GM12875 (cell line): ENCODE data around the gene SURF4.

Source experiments
- H3K4me3 ChIP-seq: one replicate; pipeline ENCODE4 v1.5.1; 2011; ENCODE audit warnings: low read depth, low read length, control low read depth
- TF ChIP-seq, protein P1 (sequence below): IDR thresholded peaks from 2 replicates; pipeline ENCODE4 v1.5.1; 2011; ENCODE audit warnings: low read depth, mild to moderate bottlenecking, control low read depth, inconsistent platforms, low read length, moderate library complexity, borderline replicate concordance; ENCODE audit not compliant: insufficient read depth

The SURF4 gene

DNA sequence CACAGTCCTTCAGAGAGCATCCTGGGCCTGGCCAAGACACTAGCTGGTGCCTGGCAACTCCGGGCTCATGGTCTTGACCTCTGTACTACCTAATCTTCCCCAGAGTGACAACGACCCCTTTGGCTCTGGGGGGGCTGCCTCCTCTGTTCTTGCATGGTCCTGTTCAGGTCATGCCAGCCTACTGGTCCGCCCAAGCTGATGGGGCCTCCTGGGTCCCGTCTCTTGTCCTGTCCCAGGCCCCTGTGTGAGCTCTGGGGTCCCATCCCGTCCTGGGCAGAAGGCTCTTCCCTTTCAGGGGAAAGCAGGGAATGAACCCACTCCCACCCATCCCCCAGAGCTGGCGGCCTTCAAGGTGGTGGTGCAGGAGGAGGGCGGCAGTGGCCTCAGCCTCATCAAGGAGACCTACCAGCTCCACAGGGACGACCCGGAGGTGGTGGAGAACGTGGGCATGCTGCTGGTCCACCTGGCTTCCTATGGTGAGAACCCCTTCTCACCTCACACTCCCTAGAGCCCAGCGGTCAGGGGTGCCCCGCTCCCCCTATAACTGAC, 28.7 kb upstream of the SURF4 start:
- TF ChIP-seq, protein P1, sequence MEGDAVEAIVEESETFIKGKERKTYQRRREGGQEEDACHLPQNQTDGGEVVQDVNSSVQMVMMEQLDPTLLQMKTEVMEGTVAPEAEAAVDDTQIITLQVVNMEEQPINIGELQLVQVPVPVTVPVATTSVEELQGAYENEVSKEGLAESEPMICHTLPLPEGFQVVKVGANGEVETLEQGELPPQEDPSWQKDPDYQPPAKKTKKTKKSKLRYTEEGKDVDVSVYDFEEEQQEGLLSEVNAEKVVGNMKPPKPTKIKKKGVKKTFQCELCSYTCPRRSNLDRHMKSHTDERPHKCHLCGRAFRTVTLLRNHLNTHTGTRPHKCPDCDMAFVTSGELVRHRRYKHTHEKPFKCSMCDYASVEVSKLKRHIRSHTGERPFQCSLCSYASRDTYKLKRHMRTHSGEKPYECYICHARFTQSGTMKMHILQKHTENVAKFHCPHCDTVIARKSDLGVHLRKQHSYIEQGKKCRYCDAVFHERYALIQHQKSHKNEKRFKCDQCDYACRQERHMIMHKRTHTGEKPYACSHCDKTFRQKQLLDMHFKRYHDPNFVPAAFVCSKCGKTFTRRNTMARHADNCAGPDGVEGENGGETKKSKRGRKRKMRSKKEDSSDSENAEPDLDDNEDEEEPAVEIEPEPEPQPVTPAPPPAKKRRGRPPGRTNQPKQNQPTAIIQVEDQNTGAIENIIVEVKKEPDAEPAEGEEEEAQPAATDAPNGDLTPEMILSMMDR: no peak

DNA sequence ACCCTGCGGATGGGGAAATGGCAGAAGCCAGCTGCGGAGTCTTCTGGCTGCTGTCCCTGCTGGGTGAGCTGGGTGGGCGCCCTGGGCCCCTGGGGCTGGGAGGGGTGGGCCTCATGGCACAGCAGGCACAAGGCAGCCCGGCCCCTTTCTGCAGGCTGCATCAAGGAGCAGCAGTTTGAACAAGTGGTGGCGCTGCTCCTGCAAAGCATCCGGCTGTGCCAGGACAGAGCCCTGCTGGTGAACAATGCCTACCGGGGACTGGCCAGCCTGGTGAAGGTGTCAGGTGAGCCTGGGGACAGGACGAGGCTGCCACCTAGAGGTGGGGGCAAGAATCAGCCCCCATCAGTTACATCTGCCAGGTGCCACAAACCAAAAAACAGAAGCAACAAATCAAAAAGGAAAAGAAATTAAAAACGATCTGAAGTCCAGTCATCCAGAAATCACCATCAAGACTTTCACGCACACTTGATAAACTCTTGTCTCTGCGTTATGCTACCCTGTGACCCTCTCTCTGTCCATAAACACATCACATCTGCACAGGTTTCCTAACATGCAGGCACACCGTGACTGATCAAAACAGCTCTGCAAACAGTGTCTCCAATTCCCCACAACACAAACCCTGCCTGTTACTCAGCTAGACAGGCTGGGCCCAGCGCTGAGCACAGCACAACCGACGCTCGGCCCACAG, 28.1 kb upstream of the SURF4 start:
- no peak overlapping the region for H3K4me3 ChIP-seq
- TF ChIP-seq, protein P1: peak; percentile 62

More for the DNA sequence above, 28.7 kb upstream of the SURF4 start:
- no peak overlapping the region for H3K4me3 ChIP-seq

DNA sequence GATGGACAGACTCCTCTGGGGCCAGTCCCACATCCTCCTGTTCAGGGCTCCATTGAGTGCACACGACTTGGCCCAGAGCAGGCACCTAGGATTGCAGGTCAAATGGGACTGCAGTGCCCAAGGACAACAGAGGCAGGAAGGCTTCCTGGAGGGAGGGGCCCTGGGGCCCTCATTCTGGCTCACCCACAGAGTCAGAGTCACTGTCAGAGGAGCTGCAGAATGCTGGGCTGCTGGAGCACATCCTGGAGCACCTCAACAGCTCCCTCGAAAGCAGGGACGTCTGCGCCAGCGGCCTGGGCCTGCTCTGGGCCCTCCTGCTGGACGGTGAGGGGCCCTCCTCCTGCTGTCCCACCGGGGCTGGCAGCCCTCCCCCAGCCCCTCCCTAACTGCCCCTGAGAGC, 26.8 kb upstream of the SURF4 start:
- TF ChIP-seq, protein P1: no peak

DNA sequence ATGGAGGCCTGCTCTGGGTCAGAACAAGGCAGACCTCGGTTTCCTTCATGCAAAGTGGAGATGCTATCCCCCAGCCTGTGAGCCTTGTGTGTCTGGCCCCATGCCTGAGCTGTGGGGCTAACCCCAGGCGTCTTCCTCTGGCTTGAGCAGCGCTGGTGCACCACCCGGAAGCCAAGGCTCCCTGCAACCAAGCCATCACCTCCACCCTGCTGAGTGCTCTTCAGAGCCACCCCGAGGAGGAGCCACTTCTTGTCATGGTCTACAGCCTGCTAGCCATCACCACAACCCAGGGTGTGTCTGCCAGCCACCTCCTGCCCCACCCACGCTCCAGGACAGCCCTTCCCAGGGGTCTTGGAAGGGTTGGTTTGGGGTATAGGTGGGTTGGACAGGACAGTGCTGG, 25.7 kb upstream of the SURF4 start:
- TF ChIP-seq, protein P1: no peak
- no peak overlapping the region for H3K4me3 ChIP-seq

More for the DNA sequence above, 26.8 kb upstream of the SURF4 start:
- no peak overlapping the region for H3K4me3 ChIP-seq

DNA sequence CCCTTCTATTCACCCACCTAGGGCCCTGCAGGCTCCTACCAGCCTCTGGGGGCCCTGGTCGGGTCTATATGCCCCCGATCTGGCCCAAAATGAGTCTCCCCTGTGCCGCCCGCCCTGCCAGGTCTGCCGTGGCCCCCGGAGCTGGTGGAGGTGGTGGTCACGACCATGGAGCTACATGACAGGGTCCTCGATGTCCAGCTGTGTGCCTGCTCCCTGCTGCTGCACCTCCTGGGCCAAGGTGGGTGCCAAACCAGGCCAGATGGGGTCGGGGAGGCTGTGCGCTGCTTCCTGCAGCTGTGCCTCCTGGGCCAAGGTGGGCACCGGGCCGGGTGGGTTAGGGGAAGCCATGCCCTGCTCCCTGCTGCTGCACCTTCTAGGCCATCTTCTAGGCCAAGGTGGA, 24.4 kb upstream of the SURF4 start:
- H3K4me3 ChIP-seq: no peak overlapping the region
- TF ChIP-seq, protein P1: no peak

DNA sequence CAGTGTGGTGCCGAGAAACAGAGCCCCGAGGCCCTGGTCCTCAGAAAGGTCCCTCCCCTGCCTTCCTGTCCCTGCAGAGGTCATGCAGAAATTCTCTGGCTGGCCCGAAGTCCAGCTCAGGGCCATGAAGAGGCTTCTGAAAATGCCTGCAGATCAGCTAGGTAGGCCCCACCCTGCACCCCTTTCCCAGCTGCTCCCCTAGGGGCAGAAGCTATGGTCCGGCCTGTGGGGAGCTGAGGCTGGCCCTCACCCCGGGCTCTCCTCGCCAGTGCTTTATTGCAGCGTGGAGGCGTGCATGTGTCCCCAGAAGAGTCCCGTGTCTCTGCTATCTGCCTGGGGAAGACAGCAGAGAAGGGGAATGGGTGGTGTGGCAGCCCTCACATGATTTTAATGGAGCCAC, 22.0 kb upstream of the SURF4 start:
- H3K4me3 ChIP-seq: no peak overlapping the region
- TF ChIP-seq, protein P1: no peak

DNA sequence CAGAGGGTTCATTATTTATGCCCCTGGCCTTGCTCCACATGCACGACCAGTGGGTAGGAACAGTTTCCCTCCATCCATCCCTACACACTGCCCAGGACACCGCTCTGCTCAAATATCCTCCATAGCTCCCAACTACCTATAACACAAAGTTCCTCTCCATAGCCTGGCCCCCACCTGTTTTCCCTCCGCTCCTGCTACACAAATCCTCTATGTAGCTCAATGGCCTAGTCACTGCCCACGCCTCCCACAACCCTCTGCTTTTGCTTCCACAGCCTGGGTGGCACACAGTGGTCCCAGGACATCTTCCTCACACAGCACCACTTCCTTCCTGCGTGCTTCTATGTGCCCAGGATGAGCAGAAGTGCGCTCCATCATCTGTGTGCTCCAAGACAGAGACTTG, 21.5 kb upstream of the SURF4 start:
- no peak overlapping the region for H3K4me3 ChIP-seq
- TF ChIP-seq, protein P1: no peak
